Upper lobe of left lung (tissue), 6 donors: ENCODE measurements around the gene ACP7. TPM values are rescaled to one million over a fixed set of nuclear protein-coding genes. Genes with fewer than 3 reads are reported as not detected.
"Not testable (repeated sequence)": the region's sequence is repeated elsewhere in the genome, so short reads cannot be mapped to it uniquely, and the experiment has no call there.

Experiments used
- ATAC-seq, 2 donors: fragments of 200-7000 bp; cut with Tn5 transposase; one replicate each; pipeline ENCODE4 v1.9.1; 2022; ENCODE audit warnings: mild to moderate bottlenecking in 2 of 2, moderate library complexity in 2 of 2; ENCODE audit not compliant: low FRiP score in 2 of 2
- DNase-seq, 2 donors: peaks; one replicate each; pipeline ENCODE4 v3.0.0-alpha.2; 2019 to 2020
- H3K27ac ChIP-seq, 4 donors: fragments of 200-600 bp; sonication (generic); one replicate each; pipeline ENCODE4 v1.5.1; 2016 to 2019
- H3K27me3 ChIP-seq, 4 donors: fragments of 200-600 bp; sonication (generic); one replicate each; pipeline ENCODE4 v1.5.1; 2017 to 2019
- H3K36me3 ChIP-seq, 4 donors: fragments of 200-600 bp; sonication (generic); one replicate each; pipeline ENCODE4 v1.5.1; 2016 to 2019
- H3K4me1 ChIP-seq, 4 donors: fragments of 200-600 bp; sonication (generic); one replicate each; pipeline ENCODE4 v1.5.1; 2018 to 2019
- H3K4me3 ChIP-seq, 4 donors: fragments of 200-600 bp; sonication (generic); one replicate each; pipeline ENCODE4 v1.5.1; 2017 to 2019; ENCODE audit warnings: mild to moderate bottlenecking in 2 of 4, moderate library complexity in 1 of 4
- H3K9me3 ChIP-seq, 4 donors: fragments of 200-600 bp; sonication (generic); one replicate each; pipeline ENCODE4 v1.5.1; 2018 to 2019
- EP300 ChIP-seq, 4 donors: sonication (generic); formaldehyde crosslinking; IDR thresholded peaks; one replicate each; pipeline ENCODE4 v1.5.1; 2017; ENCODE audit warnings: antibody characterized with exemption in 4 of 4, control low read depth in 2 of 4
- POLR2A ChIP-seq, 4 donors: fragments of 450-650 bp; IDR thresholded peaks; one replicate each; pipeline ENCODE4 v1.5.1; 2016 to 2017; ENCODE audit warnings: antibody characterized with exemption in 4 of 4, mild to moderate bottlenecking in 2 of 4
- POLR2AphosphoS5 ChIP-seq, 2 donors: sonication (generic); formaldehyde crosslinking; IDR thresholded peaks; one replicate each; pipeline ENCODE4 v1.5.1; 2017; ENCODE audit warnings: antibody characterized with exemption in 2 of 2
- WGBS, 2 donors: methylation state at CpG; one replicate each; pipeline ENCODE4 v1.1.5; 2017 to 2018; 5-methylcytosine and 5-hydroxymethylcytosine counted together
- total RNA-seq, 6 donors: library from RNA; depleted of rRNA in 4 of 6; stranded (reverse); fragments of >200 nt in 4 of 6; gene quantifications; one replicate each; pipeline versions ENCODE4 v1.1.0 to v1.2.1, GENCODE V29; 2016 to 2021
- TF ChIP-seq, protein P1 (sequence below), 6 experiments: fragments of 450-650 bp in 4 of 6; fragments of 200-600 bp in 2 of 6; sonication (generic) in 2 of 6; IDR thresholded peaks; one replicate each; pipeline ENCODE4 v1.5.1; 2016 to 2019; ENCODE audit warnings: antibody characterized with exemption in 6 of 6
- donor health status: DM: no; HTN: no; CAD: no; lungs with moderate emphysema.
- donor health status: DM: no; HTN: yes; CAD: no; lungs with severe emphysema.

The ACP7 gene
- total RNA-seq, 6 donors from 2014 or later, result not detected

DNA sequence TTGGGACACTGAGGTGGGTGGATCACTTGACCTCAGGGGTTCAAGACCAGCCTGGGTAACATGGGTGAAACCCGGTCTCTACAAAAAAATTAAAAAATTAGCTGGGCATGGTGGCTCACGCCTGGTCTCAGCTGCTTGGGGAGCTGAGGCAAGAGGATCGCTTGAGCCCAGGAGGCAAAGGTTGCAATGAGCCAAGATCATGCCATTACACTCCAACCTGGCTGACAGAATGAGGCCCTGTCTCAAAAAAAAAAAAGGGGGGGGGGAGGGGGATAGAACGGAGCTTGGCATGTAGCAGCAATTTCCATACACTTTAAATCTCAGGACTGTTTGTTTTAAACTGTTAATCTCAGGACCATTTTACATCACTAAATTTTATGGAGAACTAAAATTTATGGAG is 2.2 kb downstream of the ACP7 start:
- WGBS, 2 donors, result 76 to 77% methylated on average over 4 of the region's 4 CpGs
- Histone ChIP-seq H3K27me3 (peaks cover 0 to 16% (median 10%) of the 10 kb centered on the region in 4 donors), H3K9me3 (no peaks in the 10 kb centered on the region), H3K27ac (no peak overlapping the region), H3K4me3 (no peak overlapping the region), H3K4me1 (peaks cover 11 to 16% (median 12%) of the 10 kb centered on the region in 4 donors), H3K36me3 (no peaks in the 10 kb centered on the region)
- DNase-seq, result no peak
- TF ChIP-seq, protein P1, sequence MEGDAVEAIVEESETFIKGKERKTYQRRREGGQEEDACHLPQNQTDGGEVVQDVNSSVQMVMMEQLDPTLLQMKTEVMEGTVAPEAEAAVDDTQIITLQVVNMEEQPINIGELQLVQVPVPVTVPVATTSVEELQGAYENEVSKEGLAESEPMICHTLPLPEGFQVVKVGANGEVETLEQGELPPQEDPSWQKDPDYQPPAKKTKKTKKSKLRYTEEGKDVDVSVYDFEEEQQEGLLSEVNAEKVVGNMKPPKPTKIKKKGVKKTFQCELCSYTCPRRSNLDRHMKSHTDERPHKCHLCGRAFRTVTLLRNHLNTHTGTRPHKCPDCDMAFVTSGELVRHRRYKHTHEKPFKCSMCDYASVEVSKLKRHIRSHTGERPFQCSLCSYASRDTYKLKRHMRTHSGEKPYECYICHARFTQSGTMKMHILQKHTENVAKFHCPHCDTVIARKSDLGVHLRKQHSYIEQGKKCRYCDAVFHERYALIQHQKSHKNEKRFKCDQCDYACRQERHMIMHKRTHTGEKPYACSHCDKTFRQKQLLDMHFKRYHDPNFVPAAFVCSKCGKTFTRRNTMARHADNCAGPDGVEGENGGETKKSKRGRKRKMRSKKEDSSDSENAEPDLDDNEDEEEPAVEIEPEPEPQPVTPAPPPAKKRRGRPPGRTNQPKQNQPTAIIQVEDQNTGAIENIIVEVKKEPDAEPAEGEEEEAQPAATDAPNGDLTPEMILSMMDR (IDR thresholded peaks at IDR 0.05), result no peak
- no peak for TF ChIP-seq EP300 (IDR thresholded peaks at IDR 0.05)
- TF ChIP-seq POLR2A (IDR thresholded peaks at IDR 0.05), result no peak
- no peak for TF ChIP-seq POLR2AphosphoS5 (IDR thresholded peaks at IDR 0.05)
- ATAC-seq, result no peak

DNA sequence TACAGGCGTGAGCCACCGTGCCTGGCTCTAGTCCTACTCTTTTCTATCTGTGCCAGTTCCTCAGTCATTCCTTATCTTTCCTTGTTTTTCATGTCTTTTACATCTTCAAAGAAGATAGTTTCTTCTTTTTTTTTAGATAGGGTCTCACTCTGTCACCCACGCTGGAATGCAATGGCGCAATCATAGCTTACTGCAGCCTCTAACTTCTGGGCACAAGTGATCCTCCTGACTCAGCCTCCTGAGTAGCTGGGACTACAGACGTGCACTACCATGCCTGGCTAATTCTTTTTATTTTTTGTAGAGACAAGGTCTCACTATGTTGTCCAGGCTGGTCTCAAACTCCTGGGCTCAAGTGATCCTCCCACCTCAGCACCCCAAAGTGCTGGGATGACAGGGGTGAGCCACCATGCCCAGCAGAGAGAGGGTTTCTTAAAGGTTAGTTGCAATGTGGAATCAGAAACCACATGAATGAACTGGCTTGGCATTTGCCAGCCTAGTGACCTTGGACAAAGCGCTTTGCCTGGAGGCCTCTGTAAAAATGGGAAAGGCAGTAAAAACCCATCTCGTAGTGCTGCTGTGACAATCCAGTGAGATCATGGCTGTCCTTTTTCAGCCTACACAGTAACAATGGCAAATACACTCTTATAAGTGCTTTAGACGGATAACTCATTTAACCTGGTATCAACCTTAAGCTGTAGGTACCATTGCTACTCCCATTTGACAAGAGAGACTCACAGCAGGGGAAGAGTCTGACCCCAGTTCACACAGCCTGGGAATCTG is 3.9 kb downstream of the ACP7 start:
- DNase-seq (no peak), ATAC-seq (no peak)
- Histone ChIP-seq H3K36me3 (no peaks in the 10 kb centered on the region), H3K27me3 (peaks cover 0 to 16% (median 10%) of the 10 kb centered on the region in 4 donors), H3K9me3 (no peaks in the 10 kb centered on the region), H3K4me1 (peaks cover 11 to 16% (median 12%) of the 10 kb centered on the region in 4 donors), H3K27ac (no peak overlapping the region), H3K4me3 (no peak overlapping the region)
- no peak for TF ChIP-seq POLR2A (IDR thresholded peaks at IDR 0.05)
- TF ChIP-seq EP300 (IDR thresholded peaks at IDR 0.05), result no peak
- no peak for TF ChIP-seq POLR2AphosphoS5 (IDR thresholded peaks at IDR 0.05)
- TF ChIP-seq, protein P1 (IDR thresholded peaks at IDR 0.05), result no peak
- 79 to 84% methylated on average over 7 to 8 of the region's 8 CpGs for WGBS, 2 donors

DNA sequence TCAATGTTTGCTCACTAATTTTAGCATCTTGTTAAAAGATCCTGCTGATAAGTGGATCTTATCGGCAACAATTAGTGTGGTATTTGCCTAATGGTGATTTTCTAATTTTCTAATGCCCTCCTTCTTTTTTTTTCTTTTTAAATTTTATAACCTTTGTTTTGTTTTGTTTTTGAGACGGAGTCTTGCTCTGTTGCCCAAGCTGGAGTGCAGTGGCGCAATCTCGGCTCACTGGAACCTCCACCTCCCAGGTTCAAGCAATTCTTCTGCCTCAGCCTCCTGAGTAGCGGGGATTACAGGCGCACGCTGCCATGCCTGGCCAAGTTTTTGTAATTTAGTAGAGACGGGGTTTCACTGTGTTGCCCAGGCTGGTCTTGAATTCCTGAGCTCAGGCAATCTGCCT is 5.8 kb downstream of the ACP7 start:
- not testable (repeated sequence) for H3K27ac ChIP-seq, H3K4me3 ChIP-seq, H3K4me1 ChIP-seq, DNase-seq, H3K9me3 ChIP-seq, H3K36me3 ChIP-seq, ATAC-seq, H3K27me3 ChIP-seq
- WGBS, 2 donors, result 84 to 86% methylated on average over 8 of the region's 8 CpGs

DNA sequence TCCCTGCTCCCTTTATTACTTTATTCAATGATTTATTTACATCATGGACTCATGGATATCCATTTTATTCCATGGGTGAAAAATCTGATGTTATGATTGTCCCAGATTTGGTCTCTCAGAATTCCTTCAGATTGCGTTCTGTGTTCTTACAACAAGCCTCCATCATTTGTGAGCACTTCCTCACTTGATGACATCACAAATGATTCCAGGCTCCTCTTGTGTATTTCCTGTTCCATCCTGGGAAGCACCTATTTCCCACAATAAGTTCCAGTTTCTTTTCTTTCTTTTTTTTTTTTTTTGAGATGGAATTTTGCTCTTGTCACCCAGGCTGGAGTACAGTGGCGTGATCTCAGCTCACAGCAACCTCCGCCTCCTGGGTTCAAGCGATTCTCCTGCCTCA is 6.7 kb downstream of the ACP7 start:
- TF ChIP-seq EP300 (IDR thresholded peaks at IDR 0.05) (no peak), POLR2A (IDR thresholded peaks at IDR 0.05) (no peak), POLR2AphosphoS5 (IDR thresholded peaks at IDR 0.05) (no peak)
- TF ChIP-seq, protein P1 (IDR thresholded peaks at IDR 0.05), result no peak
- Histone ChIP-seq H3K4me3 (no peak overlapping the region), H3K27ac (no peak overlapping the region), H3K4me1 (no peaks in the 10 kb centered on the region), H3K27me3 (no peaks in the 10 kb centered on the region), H3K36me3 (no peaks in the 10 kb centered on the region), H3K9me3 (no peaks in the 10 kb centered on the region)
- 90 to 94% methylated on average over 4 of the region's 4 CpGs for whole genome bisulfite sequencing, 2 donors
- DNase-seq, result no peak
- no peak for ATAC-seq

DNA sequence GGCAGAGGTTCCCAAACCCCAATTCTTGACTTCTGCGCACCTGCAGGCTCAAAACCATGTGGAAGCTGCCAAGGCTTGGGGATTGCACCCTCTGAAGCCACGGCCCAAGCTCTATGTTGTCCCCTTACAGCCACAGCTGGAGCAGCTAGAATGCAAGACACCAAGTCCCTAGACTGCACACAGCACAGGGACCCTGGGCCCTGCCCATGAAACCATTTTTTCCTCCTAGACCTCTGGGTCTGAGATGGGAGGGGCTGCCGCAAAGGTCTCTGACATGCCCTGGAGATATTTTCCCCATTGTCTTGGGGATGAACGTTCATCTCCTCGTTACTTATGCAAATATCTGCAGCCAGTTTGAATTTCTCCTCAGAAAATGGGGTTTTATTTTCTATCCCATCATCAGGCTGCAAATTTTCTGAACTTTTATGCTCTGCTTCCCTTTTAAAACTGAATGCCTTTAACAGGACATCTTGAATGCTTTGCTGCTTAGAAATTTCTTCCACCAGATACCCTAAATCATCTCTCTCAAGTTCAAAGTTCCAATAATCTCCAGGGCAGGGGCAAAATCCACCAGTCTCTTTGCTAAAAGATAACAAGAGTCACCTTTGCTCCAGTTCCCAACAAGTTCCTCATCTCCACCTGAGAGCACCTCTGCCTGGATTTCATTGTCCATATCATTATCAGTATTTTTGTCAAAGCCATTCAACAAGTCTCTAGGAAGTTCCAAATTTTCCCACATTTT is 11.8 kb downstream of the ACP7 start:
- DNase-seq, H3K9me3 ChIP-seq, H3K4me3 ChIP-seq, H3K27ac ChIP-seq, H3K36me3 ChIP-seq, ATAC-seq, H3K4me1 ChIP-seq, H3K27me3 ChIP-seq: not testable (repeated sequence)
- 78 to 84% methylated on average over 5 of the region's 5 CpGs for WGBS, 2 donors
